AG10803 (cell line): Measurements from ENCODE around the gene RNU5D-1.

ENCODE experiments used
- DNase-seq: peaks from one replicate; pipeline ENCODE4 v3.0.0; 2010; ENCODE audit warnings: low read depth
- H3K4me3 ChIP-seq: 2 replicates; pipeline ENCODE4 v1.5.1; 2011; ENCODE audit warnings: mild to moderate bottlenecking, low read length, control low read depth
- CTCF ChIP-seq: conservative IDR thresholded peaks from 2 replicates; pipeline ENCODE4 v1.5.1; 2011; ENCODE audit warnings: mild to moderate bottlenecking, low read length, control low read depth, inconsistent platforms

RNU5D-1 gene

GRCh38 chr1:44743211-44743610 is 12.2 kb upstream of the RNU5D-1 start:
- no peak for TF ChIP-seq CTCF
- no peak overlapping the region for H3K4me3 ChIP-seq

GRCh38 chr1:44740179-44740617 is 9.2 kb upstream of the RNU5D-1 start:
- no peak for TF ChIP-seq CTCF
- DNase-seq: no peak
- H3K4me3 ChIP-seq: peak overlapping the region; percentile 85

More at GRCh38 chr1:44743211-44743610, 12.2 kb upstream of the RNU5D-1 start:
- DNase-seq: no peak

GRCh38 chr1:44739307-44740178 is 8.6 kb upstream of the RNU5D-1 start, which contains the start of gene KIF2C:
Gene KIF2C (plus strand): TSS chr1:44739837. CDS start chr1:44739933, 96 bp downstream.
- no peak for TF ChIP-seq CTCF
- peak; percentile 97 for DNase-seq
- peak within 1 kb of the TSS; percentile 85 for H3K4me3 ChIP-seq

GRCh38 chr1:44738953-44739306 is 8.0 kb upstream of the RNU5D-1 start:
- peak overlapping the region; percentile 63 for H3K4me3 ChIP-seq
- DNase-seq: peak; percentile 14

GRCh38 chr1:44735992-44736391 is 5.0 kb upstream of the RNU5D-1 start:
- TF ChIP-seq CTCF: no peak
- H3K4me3 ChIP-seq: no peak overlapping the region
- no peak for DNase-seq

- DNase-seq: no peak
- no peak for TF ChIP-seq CTCF
- H3K4me3 ChIP-seq: no peak overlapping the region
Observed at GRCh38 chr1:44733784-44734183, 2.8 kb upstream of the RNU5D-1 start.

- no peak for TF ChIP-seq CTCF
- DNase-seq: peak; percentile 91
- no peak overlapping the region for H3K4me3 ChIP-seq
Observed at GRCh38 chr1:44733365-44733764, 2.4 kb upstream of the RNU5D-1 start.
